ENCODE measurements around the gene POLD4. TPM values are rescaled to one million over a fixed set of nuclear protein-coding genes. Genes with fewer than 3 reads are reported as not detected.

POLD4 gene
- total and polyA plus RNA-seq, 2 donors (not counting 3 experiments of a cell fraction or from before 2014, with no cell fraction given), result 50.1 to 204 TPM

GRCh38 chr11:67304511-67305113 is 48.7 kb downstream of the POLD4 start:
- CTCF ChIA-PET, result interaction anchor here (1.3 kb wide), 1 partner anchor 78 kb away, joined by 4 read pairs; no protein-coding TSS in a partner anchor
- dilution Hi-C loops (cut with MboI; ENCODE audit: extremely low pct_ligation_motif_present, low sequenced_read_pairs), result no loop called here
- H3K9me3 ChIP-seq (replicated peaks; ENCODE audit: control insufficient read depth, insufficient read depth, low read length), result no peaks in the 10 kb centered on the region

GRCh38 chr11:67303835-67304411 is 49.4 kb downstream of the POLD4 start:
- TSS peak; percentile 5 for BruUV-seq (replicated peaks)
- dilution Hi-C loops (cut with MboI; ENCODE audit: extremely low pct_ligation_motif_present, low sequenced_read_pairs) (no loop called here), intact Hi-C loops (cut with micrococcal nuclease) (loop anchor here (2.0 kb wide), 1 partner anchor 15 kb away; the partner anchor contains the start of gene ANKRD13D)
- ChIA-PET CTCF (interaction anchor here (0.6 to 3.1 kb wide), 8 partner anchors 13 to 79 kb away, joined by 3 to 18 read pairs (median 4); partner anchors contain the start of gene ANKRD13D), POLR2A (no interaction called here)
- peaks cover 3% of the 10 kb centered on the region for H3K4me1 ChIP-seq (ENCODE audit: control insufficient read depth, extremely low read depth, insufficient read depth, low read length)
- no peaks in the 10 kb centered on the region for H3K9me1 ChIP-seq (replicated peaks; ENCODE audit: control insufficient read depth, extremely low read depth, insufficient read depth, low read length)
- H2AFZ ChIP-seq (ENCODE audit: low read depth, low read length), result peak overlapping the region; percentile 39
- no peaks in the 10 kb centered on the region for H3K79me2 ChIP-seq (ENCODE audit: control insufficient read depth, insufficient read depth, low read length)
- H3K9me3 ChIP-seq (replicated peaks; ENCODE audit: control insufficient read depth, insufficient read depth, low read length), result no peaks in the 10 kb centered on the region
- peak overlapping the region; percentile 62 to 89 (median 74) for H3K4me3 ChIP-seq (replicated peaks in 1 of 3; ENCODE audit: insufficient read depth in 1 of 3, low read depth in 1 of 3, low read length in 3 of 3)
- H3K9ac ChIP-seq (replicated peaks; ENCODE audit: extremely low read depth, insufficient read depth, low read length), result peak overlapping the region; percentile 68
- FAIRE-seq, result no peak
- peak overlapping the region; percentile 58 for H3K4me2 ChIP-seq (ENCODE audit: insufficient read depth, low read length)
- no peaks in the 10 kb centered on the region for H3K27me3 ChIP-seq (ENCODE audit: control insufficient read depth in 2 of 2, insufficient read depth in 2 of 2, low read length in 2 of 2)
- H3K36me3 ChIP-seq (ENCODE audit: control insufficient read depth in 2 of 2, extremely low read depth in 1 of 2, insufficient read depth in 2 of 2, low read length in 2 of 2), result peaks cover 0 to 25% of the 10 kb centered on the region in 2 experiments
- no peak for TF ChIP-seq MAX (IDR thresholded peaks at IDR 0.05; ENCODE audit: insufficient read depth, insufficient read length)
- no peak for TF ChIP-seq POLR2AphosphoS5 (IDR thresholded peaks at IDR 0.05; ENCODE audit: insufficient read depth, low read depth, low read length)
- TF ChIP-seq POLR2A (IDR thresholded peaks at IDR 0.05; ENCODE audit: low read depth, low read length), result no peak
- no peak for DNase-seq (ENCODE audit: low read depth, low spot score)
- no peak overlapping the region for H3K27ac ChIP-seq (ENCODE audit: insufficient read depth, low read depth, low read length)
- no peaks in the 10 kb centered on the region for H4K20me1 ChIP-seq (replicated peaks; ENCODE audit: control insufficient read depth, extremely low read depth, insufficient read depth, low read length)

More at GRCh38 chr11:67304511-67305113, 48.7 kb downstream of the POLD4 start:
- H2AFZ ChIP-seq (ENCODE audit: low read depth, low read length), result no peak overlapping the region
- no peaks in the 10 kb centered on the region for H4K20me1 ChIP-seq (replicated peaks; ENCODE audit: control insufficient read depth, extremely low read depth, insufficient read depth, low read length)
- H3K36me3 ChIP-seq (ENCODE audit: control insufficient read depth in 2 of 2, extremely low read depth in 1 of 2, insufficient read depth in 2 of 2, low read length in 2 of 2), result peaks cover 0 to 19% of the 10 kb centered on the region in 2 experiments
- H3K4me1 ChIP-seq (ENCODE audit: control insufficient read depth, extremely low read depth, insufficient read depth, low read length), result peaks cover 3% of the 10 kb centered on the region
- peak overlapping the region in 1 of 3 experiments; percentile 89 for H3K4me3 ChIP-seq (replicated peaks in 1 of 3; ENCODE audit: insufficient read depth in 1 of 3, low read depth in 1 of 3, low read length in 3 of 3)
- POLR2A ChIA-PET, result no interaction called here
- intact Hi-C loops (cut with micrococcal nuclease), result no loop called here
- H3K9ac ChIP-seq (replicated peaks; ENCODE audit: extremely low read depth, insufficient read depth, low read length), result no peak overlapping the region
- DNase-seq (ENCODE audit: low read depth, low spot score) (no peak), FAIRE-seq (no peak)
- peak overlapping the region; percentile 58 for H3K4me2 ChIP-seq (ENCODE audit: insufficient read depth, low read length)
- no peaks in the 10 kb centered on the region for H3K79me2 ChIP-seq (ENCODE audit: control insufficient read depth, insufficient read depth, low read length)
- no peaks in the 10 kb centered on the region for H3K27me3 ChIP-seq (ENCODE audit: control insufficient read depth in 2 of 2, insufficient read depth in 2 of 2, low read length in 2 of 2)
- H3K9me1 ChIP-seq (replicated peaks; ENCODE audit: control insufficient read depth, extremely low read depth, insufficient read depth, low read length), result no peaks in the 10 kb centered on the region
- TF ChIP-seq FOS (IDR thresholded peaks at IDR 0.05; ENCODE audit: borderline replicate concordance, insufficient read depth, low read length), result no peak
- TF ChIP-seq EZH2 (IDR thresholded peaks at IDR 0.05; ENCODE audit: borderline replicate concordance, low read depth, low read length, severe bottlenecking), result no peak
- no peak for TF ChIP-seq JUN (IDR thresholded peaks at IDR 0.05; ENCODE audit: borderline replicate concordance, insufficient read depth, insufficient read length, low read depth)
- no peak for TF ChIP-seq POLR2AphosphoS5 (IDR thresholded peaks at IDR 0.05; ENCODE audit: insufficient read depth, low read depth, low read length)
- no peak for TF ChIP-seq GATA2 (IDR thresholded peaks at IDR 0.05; ENCODE audit: insufficient read depth, insufficient read length, low read depth, low read length)
- no peak overlapping the region for H3K27ac ChIP-seq (ENCODE audit: insufficient read depth, low read depth, low read length)
- no TSS peak for BruUV-seq (replicated peaks)
